Effector CD8-positive, alpha-beta T cell (primary cell): ENCODE results near the gene TLCD2.
A peak's percentile ranks its signal among the peaks of the same experiment; 100 is the strongest.
"Not testable (repeated sequence)": the region's sequence is repeated elsewhere in the genome, so short reads cannot be mapped to it uniquely, and the experiment has no call there.

ENCODE experiments used
- DNase-seq: peaks from one replicate; lab custom pipeline; 2025; lab: John Stamatoyannopoulos, UW

The TLCD2 gene

DNA sequence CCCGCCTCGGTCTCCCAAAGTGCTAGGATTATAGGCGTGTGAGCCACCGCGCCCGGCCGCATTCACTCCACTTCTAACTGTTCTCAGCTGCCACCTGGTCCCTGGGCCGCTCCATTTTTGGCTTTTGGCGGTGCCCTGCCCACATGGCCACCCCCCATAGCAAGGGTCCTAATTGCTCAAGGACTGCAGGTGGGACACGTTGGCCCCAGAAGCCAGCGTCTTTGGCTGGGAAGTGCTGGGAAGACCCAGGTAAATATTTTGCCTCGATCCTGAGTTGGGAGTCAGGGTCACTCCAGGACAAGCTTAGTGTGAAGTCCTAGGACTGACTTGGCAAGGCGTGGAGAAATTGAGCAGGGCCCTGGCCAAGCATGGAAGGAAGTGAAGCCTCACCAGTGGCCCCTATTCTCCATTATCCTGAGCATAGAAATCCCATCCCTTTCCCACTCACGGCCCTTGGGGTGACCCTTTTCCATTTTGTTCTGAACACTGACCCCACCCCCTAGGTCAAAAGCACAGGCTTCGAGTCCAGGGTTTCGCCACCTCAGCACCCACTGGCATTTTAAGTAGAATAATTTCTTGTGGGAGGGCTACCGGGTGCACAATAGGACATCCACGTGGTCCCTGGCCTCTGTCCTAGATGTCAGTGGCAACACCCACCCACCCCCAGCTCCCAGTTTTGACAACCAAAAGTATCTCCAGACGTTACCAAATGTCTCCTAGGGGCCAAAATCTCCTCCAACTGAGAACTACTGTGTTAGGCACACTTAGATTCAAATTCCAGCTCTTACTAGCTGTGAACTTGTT, 8.4 kb upstream of the TLCD2 start:
- DNase-seq, result no peak

DNA sequence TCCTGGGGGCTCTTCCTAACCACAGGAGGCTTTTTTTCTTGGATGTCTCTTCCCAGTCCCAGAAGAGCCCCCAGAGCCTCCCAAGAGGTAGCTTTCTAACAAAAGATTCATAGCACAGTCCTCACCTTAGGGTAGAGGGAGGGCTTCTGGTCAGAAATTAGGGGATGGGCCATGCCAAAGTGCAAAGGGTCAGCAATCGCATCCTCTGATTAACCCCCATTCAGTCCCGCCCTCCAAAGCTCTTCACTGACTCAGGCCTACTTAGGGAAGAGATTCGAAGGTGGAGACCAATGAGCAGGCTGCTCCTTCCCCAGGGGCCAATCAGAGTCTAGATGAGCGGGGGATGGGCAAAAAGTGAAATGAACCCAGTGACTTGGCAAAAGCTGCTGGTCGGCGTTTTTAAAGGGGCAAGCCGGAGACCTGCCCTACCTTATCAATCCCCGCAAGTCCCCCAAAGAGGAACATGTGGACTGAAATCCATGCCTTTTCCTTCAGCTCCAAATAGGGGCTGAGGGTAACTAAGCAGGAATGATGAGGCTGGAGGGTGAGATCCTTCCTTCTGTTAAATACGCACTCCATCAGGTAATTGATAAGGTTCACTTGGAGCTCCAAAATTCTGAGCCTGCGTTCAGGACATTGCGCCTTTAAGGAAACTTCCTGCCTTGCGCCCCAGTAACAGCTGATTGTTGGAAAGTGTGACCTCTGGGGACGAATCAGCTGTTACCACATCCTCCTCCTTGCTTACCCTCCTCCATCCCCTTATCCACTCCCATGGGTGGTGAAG, 6.9 kb upstream of the TLCD2 start:
- peak; percentile 65 for DNase-seq

DNA sequence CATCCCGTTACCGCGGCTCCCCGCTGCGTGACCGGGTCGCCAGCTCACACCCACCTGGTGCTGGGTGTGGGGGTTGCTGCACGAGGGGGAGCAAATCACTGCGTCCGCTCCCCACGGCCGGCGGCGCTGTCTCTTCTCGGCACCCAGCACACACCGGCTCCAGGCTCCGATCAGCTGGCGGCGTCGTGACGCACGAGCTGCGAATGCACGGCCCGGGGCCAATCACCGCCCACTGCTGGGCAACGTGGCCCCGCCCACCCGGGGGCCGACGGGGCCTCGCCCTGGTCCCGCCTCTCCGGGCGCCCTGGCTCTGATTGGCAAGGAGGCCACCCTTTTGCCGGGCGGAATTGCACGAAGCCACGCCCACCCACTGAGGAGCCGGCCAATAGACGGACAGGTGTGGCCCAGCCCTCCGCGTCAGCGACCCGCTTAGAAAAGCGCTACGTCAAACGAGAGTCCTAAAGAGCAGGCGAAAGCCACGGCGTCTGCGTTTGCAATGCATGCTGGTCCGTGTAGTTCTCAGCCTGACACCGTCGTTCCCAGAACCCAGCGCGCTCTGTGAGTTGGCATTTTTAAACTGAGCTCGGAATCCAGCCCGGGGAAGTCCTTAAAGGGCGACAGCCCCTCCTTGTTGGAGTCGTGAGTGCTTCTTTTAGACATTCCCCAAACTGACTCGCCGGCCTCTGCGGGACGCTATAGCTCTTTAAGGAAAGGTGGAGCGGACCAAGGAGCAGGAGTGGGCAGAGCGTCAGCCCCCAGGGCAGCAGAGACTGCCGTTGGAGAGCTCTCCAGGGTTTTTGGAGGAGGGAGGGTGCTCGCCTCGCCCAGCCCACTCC, 6.1 kb upstream of the TLCD2 start:
- peak; percentile 99 for DNase-seq

DNA sequence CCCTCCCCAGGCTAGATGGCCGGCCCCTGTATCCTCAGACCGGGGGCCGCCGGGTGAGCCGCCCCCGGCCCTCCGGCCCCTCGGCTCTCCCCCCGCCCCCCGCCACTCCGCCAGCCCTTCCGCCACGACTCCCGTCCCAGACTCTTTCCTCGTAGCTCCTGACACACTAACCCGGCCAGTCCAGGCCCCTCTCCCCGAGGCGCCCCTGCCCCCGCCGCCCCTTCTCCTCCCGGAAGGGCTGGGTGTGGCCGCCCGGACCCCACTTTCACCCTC, 5.6 kb upstream of the TLCD2 start:
- no peak for DNase-seq

DNA sequence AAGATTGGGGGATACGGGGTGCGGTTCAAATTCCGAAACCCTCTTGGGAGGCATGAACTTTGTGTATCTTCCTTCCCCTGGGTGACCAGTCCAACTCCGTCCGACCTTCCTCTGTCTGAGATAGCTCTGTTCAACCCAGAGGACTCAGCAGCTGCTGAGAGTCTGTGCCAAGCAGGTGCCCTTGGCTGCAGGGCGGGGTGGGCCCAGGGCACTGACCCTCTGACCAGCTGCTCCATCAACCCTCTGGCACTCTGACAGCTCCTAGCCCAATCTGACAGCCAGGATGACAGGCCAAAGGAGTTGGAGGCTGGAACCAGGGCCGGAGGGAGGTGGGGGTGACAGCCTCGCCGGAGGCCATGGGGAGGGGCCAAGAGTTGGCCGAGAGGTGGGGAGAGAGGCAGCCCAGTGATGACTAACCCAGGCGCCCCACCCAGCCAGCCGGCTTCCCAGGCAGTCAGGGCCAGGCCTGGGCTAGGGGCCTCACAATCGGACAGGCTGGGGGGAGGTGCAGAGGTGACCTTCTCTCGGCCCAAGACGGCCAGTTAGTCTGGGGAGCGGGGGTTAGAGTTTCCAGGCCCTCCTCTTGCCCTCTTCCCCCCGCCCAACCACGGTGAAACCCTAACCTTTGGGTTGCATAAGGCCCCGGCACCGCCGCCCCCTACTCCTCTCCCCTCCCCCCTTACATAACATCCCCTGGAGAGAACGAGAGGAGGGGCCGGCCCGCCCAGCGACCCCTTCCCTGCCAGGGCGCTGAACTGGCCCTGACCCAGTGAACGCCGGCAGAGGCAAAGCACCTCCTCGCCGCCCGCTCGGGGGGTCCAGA, 5.0 kb upstream of the TLCD2 start:
- peak; percentile 14 for DNase-seq

DNA sequence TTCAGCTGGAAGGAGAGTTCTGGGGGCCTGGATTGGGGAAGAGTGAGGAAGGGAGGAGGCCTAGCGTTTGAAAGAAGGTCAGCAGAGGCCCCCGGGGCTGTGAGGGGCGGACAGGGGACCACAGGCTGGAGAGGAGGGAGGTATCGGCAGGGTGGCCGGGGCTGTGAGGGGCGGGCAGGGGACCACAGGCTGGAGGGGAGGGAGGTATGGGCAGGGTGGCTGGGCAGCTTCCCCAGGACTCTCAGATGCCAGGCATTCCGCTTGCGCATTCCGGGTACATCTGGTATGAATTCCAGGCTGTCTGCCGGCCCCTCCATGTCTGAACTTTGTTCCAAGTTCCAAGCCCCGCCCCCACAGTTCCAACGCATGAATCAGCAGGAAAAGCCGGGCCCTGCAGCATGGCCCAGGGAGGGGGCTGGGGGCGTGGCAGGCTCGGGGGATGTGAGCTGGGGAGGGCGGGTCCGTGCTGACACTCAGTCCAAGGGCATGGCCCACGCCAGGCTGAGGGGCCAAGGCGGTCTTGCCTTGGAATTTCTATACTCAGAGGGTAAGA, 4.3 kb upstream of the TLCD2 start:
- no peak for DNase-seq

DNA sequence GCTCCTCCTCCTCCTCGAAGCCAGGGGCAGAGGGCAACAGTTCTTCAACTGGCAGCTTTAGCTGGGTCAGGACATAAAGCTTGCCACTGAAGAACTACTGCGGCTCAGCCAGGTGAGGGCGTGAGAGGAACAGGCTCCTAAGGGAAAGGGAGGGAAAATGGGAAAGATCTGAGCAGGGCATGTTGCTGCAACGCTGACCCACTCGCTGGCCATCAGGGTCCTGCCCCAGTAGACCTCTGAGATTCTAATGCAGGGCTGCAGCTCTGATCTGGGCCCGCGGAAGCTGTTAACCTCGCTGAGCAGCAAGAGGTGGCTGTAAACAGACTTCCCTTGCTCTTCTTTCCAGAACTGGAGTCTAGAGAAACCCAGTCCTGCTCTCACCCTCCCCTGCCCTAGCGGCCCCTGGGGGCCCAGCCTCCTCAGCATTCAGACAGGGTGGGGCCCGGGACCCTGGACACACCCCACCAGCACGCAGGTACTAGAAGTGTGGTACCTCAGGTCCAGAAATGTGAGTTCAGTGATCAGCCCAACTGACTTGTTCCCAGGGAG, 3.8 kb upstream of the TLCD2 start:
- no peak for DNase-seq

DNA sequence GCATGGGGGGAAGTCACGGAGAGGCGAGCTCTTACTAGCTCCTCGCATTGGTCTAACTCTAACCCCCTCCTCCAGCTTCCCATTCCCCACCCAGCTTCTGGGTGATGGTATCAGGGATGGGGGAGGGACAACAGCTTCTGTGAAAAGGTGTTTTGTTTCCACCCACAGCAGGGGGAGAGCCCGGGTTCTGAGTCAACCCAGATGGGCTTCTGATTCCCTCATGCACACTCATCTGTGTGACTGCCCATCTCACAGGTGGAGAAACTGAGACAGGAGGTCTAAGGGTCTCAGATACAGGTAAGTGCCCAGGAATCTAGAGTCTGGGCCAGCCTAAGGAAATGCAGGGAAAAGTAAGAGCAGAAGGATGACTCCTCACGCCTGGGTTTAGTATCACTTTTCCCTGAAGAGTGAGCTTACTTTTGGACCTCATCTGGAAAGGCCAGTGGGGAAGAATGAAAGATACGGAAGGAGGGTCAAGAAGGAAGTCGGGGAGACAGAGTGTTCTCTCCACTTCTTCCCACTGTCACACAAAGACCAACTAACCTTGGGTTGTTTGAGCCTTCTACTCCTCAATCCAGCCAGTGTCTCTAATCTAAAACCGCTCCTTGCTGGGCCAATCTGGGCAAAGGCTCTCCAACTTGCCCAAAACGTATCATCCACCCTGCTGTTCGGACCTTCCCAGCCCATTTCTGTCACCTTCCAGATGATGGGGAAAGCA, 3.1 kb upstream of the TLCD2 start:
- no peak for DNase-seq

DNA sequence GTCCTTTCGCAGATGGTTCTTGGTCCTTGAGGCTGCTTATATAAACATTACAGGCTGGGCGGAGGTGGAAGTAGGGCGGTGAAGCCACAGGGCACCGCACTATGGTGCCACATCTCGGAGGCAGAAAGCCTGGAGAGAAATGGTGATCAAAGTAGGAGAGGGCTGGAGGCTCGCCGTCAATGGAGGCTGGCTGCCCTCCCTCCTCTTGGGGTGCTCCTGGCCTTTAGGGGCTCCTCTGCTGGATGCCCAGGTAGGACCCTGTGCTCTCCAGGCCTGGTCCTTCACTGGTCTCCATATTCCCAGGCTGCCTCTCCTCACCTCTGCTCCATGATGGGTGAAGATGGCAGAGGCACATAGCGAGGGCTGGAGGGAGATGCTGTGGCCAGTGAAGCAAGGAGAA, 2.1 kb upstream of the TLCD2 start:
- no peak for DNase-seq

DNA sequence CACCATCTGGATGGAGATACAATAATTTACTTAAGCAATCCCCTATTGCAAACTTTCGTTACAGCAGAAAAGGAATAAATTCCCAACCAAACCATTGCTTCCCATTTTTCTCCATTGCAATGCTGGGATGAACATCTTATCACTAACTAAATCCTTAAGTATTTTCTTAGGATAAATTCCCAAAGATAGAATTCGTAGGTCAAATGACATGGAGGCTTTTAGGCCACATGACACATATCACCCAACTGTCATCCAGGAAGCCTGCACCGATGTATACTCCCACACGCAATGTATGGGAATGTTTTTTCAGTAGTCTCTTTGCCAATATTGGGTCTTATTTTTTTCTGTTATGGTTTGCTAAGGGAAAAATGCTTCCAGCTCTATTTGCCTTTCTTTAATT, 1.6 kb upstream of the TLCD2 start:
- no peak for DNase-seq

DNA sequence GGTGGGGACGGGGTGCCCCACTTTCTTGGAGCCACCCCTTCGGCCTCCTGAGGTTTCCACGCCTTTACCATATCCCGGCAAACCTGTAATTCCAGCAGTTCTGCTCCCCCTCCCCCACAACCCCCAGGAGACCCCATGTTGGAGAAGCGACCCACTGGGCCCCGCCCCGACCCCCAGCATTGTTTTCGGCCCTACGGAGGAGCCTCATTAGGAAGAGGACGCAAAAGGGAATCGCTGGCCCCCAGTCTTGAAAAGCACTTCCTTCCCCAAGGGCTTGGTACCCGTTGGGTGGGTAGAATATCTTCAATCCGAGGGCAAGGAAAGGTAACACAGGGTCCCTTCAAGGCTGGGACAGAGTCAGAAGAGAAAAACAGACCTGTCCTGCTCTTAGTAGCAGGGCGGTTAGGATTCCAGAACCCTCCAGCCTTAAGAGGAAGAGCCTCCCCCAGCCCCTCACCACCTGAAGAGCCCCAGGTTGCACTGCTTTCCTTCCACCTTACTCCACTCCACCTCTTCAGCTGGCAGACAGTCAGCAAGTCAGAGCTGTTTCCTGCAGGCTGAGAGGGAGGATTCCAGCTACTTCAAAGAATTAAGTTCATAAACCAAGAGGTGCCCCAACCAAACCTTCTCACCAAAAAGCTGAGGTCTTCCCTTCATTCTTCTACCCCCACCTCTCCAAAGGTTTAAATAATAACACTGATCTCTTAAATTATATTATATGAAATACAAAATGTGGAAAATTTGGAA, 803 bp upstream of the TLCD2 start:
- DNase-seq, result no peak

DNA sequence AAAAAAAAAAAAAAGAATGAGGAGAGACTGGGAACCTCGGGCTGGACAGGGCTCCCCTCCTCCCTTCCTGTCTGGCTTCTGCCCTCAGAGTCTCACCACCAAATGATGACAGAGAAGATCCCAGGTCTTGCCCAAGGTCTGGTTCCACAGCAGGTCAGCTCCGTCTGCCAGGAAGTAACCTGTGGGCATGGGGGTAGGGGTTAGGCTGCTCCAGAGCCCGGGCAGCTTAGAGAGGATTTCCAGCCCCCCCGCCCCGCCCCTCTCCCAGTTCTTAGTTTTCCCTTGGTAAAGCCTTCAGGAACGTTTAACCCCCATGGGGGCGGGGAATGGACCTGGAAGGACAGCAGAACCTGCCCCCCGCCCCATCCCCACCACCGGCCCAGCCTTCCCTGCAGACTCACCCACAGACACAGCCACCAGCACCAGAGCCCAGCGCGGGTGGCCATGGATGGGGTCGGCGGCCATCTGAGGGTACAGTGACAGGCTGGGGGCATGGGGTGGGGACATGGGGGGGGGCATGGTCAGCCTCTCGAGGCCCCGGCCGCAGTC, 700 bp downstream of the TLCD2 start:
- no peak for DNase-seq

DNA sequence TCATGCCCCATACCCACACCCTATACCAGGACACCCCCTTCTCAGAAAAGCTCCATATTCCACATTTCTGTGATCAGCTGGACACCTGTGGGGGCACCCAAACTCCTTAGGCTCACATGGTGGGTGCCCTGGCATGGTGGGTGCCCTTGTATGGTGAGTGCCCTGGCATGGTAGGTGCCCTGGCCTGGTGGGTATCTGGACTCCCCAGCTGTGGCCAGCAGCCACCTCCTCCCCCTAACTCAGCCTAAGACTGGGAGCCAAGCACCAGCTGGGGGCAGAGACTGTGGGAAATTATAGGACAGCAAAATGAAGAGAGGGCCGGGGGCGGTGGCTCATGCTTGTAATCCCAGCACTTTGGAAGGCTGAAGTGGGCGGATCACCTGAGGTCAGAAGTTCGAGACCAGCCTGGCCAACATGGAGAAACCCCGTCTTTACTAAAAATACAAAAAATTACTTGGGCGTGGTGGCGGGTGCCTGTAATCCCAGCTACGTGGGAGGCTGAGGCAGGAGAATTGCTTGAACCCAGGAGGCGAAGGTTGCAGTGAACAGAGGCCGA, 1.3 kb downstream of the TLCD2 start:
- DNase-seq, result not testable (repeated sequence)

DNA sequence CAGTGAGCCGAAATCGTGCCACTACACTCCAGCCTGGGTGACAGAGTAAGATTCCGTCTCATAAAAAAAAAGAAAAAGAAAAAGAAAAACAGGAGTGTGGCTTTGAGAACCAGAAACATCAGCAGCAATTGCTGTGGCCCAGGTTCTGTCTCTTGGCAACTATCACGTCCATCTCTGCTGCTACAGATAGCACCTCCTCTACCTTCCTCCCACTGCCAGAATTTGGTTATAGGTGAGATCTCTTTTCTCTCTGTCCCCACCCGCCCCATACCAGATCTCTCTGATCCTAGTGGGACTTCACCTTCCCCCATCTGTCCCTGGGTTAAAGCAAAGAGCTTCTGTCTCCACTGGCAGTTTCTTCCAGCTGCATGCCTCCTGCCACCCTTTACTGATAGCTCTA, 3.1 kb downstream of the TLCD2 start:
- DNase-seq, result no peak

DNA sequence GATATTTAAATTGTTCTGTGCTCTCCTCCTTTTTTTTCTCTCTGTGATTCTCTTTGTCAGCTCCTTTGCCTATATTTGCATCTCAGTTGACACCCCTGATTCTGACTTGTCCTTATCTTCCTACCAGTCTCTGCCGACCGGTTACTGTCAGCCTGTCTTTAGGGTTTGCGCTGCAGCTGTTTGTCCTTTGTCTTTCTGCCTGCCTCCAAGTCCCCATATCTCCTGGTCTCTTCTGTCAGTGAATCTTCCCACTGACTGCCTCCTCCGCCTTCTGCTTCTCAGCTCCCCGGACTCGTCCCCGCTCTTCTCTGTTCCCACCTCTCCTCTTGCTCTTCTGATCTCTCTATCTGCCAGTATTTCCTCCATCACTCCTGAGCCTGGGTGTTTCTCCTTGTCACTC, 5.2 kb downstream of the TLCD2 start:
- no peak for DNase-seq

DNA sequence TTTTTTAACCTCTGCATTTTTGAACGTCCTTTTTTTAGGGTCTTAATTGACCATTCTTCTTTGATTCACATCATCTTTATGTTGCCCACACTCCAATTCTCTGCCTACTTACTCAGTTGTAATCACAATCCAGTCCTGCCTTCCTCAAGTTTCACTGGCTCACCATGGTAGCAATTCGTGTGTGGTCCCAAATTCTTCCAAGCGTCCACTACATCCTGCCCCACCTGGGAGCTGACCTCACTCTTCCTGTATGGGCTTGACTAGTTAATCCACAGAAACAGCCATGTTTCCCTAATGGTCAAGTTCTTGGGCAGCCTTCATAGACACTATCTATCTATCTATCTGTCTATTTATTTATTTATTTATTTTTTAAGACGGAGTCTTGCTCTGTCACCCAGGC, 7.1 kb downstream of the TLCD2 start:
- no peak for DNase-seq

DNA sequence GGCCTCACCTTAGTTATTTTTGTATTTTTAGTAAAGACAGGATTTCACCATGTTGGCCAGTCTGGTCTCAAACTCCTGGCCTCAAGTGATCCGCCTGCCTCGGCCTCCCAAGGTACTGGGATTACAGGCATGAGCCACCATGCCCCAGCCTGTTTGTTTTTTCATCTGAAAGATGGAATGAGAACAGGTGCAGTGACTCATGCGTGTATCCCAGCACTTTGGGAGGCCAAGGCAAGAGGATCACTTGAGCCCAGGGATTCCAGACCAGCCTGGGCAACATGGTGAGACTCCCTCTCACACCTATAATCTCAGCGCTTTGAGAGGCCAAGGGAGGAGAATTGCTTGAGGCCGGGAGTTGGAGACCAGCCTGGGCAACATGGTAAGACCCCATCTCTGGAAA, 10.3 kb downstream of the TLCD2 start:
- DNase-seq, result not testable (repeated sequence)

DNA sequence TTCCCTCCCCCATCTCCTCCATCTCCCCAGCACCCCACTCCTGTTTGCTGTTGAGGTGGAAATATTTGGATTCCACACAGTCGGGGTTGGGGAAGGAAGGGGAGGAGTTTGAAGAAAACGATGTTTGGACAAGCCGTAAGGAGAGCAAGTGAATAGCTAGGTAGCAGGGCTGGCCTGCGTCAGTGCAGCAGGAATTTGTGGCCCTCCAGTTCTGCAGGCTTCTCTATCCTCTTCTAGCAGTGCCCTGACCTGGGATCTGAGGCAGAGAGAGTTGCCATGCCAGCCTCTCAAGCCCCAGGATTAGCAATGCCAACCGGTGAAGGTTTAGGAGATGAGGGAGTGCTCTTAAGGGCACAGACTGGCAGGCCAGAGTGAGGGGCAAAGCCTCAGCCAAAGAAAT, 12.5 kb downstream of the TLCD2 start:
- DNase-seq, result no peak

DNA sequence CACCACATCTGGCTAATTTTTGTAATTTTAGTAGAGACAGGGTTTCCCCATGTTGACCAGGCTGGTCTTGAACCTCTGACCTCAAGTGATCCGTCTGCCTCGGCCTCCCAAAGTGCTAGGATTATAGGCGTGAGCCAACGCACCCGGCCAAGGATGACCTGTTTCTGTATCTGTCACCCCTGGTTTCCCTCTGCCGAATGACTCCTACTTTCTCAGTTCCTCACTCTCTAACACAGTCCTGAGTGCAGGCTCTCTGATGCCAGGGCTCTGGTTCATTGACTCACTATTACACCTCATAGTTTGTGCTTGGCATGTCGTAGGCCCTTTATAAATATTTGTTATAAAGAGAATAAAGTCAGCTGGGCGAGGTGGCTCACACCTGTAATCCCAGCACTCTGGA, 14.8 kb downstream of the TLCD2 start:
- DNase-seq, result no peak
